DOHH2 (cell line): ENCODE data around the gene NOS1.

Experiments used
- EZH2phosphoT487 ChIP-seq: fragments of 200-600 bp; sonication (generic); IDR thresholded peaks from 2 replicates; pipeline ENCODE4 v1.6.1; 2017; ENCODE audit warnings: borderline replicate concordance, mild to moderate bottlenecking, antibody characterized with exemption, low read length, moderate library complexity, mixed read lengths
- TF ChIP-seq, protein P1 (sequence below): fragments of 200-600 bp; sonication (generic); IDR thresholded peaks from one replicate; pipeline ENCODE4 v1.5.1; 2014; ENCODE audit warnings: antibody characterized with exemption, mild to moderate bottlenecking, low read depth, low read length; ENCODE audit not compliant: poor library complexity, severe bottlenecking

DNA sequence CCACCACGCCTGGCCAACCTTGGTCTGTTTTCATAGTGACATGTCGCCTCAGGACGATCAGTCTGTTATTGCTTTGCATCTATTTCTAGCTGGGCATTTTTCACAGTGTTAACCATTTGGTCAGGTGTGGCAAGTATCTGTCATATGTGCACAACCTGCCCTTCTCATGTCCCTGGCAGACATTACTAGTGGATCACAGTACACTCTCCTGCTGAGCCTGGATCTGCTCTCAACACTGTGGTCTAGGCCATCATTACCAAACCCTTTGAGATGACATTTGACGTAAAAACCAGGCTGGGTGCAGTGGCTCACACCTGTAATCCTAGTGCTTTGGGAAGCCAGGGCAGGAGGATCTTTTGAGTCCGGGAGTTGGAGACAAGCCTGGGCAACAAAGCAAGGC, 29.4 kb upstream of the NOS1 start:
- TF ChIP-seq, protein P1, sequence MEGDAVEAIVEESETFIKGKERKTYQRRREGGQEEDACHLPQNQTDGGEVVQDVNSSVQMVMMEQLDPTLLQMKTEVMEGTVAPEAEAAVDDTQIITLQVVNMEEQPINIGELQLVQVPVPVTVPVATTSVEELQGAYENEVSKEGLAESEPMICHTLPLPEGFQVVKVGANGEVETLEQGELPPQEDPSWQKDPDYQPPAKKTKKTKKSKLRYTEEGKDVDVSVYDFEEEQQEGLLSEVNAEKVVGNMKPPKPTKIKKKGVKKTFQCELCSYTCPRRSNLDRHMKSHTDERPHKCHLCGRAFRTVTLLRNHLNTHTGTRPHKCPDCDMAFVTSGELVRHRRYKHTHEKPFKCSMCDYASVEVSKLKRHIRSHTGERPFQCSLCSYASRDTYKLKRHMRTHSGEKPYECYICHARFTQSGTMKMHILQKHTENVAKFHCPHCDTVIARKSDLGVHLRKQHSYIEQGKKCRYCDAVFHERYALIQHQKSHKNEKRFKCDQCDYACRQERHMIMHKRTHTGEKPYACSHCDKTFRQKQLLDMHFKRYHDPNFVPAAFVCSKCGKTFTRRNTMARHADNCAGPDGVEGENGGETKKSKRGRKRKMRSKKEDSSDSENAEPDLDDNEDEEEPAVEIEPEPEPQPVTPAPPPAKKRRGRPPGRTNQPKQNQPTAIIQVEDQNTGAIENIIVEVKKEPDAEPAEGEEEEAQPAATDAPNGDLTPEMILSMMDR, result no peak
- TF ChIP-seq EZH2phosphoT487, result no peak
